Stimulated activated memory B cell treated with anti-CD40 and anti-IgM and Interleukin-4, amounts not matched to agents 10 μg/mL and 1 μg/mL and 100 μg/mL, for 72 hours (primary cell): ENCODE data around the gene FNDC3B.

ENCODE experiments used
- ATAC-seq: fragments of 150-1000 bp; cut with Tn5 transposase; 2 replicates; pipeline ENCODE4 v1.10.0; 2021
- H3K27ac Mint-ChIP-seq: one replicate; pipeline ENCODE4 v1.8.0; 2022; ENCODE audit warnings: mild to moderate bottlenecking, mixed read lengths
- H3K27me3 Mint-ChIP-seq: one replicate; pipeline ENCODE4 v1.8.0; 2022; ENCODE audit warnings: mixed read lengths
- H3K36me3 Mint-ChIP-seq: one replicate; pipeline ENCODE4 v1.8.0; 2022; ENCODE audit warnings: mixed read lengths
- H3K4me1 Mint-ChIP-seq: one replicate; pipeline ENCODE4 v1.8.0; 2022; ENCODE audit warnings: mixed read lengths
- H3K4me3 Mint-ChIP-seq: one replicate; pipeline ENCODE4 v1.8.0; 2022; ENCODE audit warnings: mild to moderate bottlenecking, moderate library complexity, mixed read lengths
- H3K9me3 Mint-ChIP-seq: one replicate; pipeline ENCODE4 v1.8.0; 2022; ENCODE audit warnings: mixed read lengths

Gene FNDC3B

GRCh38 chr3:172317984-172318383 lies 278.6 kb downstream of the FNDC3B start:
- H3K9me3 Mint-ChIP-seq, result no peaks in the 10 kb centered on the region
- no peaks in the 10 kb centered on the region for H3K27me3 Mint-ChIP-seq
- H3K36me3 Mint-ChIP-seq, result peaks cover 9% of the 10 kb centered on the region
- H3K4me1 Mint-ChIP-seq, result peaks cover 8% of the 10 kb centered on the region
- ATAC-seq, result no peak
- no peak overlapping the region for H3K27ac Mint-ChIP-seq
- H3K4me3 Mint-ChIP-seq, result no peak overlapping the region

GRCh38 chr3:172319595-172319994 lies 280.2 kb downstream of the FNDC3B start:
- Mint-ChIP-seq H3K4me3 (no peak overlapping the region), H3K9me3 (no peaks in the 10 kb centered on the region), H3K27me3 (no peaks in the 10 kb centered on the region), H3K27ac (no peak overlapping the region), H3K4me1 (peaks cover 8% of the 10 kb centered on the region), H3K36me3 (peaks cover 9% of the 10 kb centered on the region)
- ATAC-seq, result no peak

- H3K4me3 Mint-ChIP-seq, result no peak overlapping the region
- ATAC-seq, result no peak
- peaks cover 11% of the 10 kb centered on the region for H3K36me3 Mint-ChIP-seq
Measured at GRCh38 chr3:172320468-172320867, 281.1 kb downstream of the FNDC3B start.

GRCh38 chr3:172321035-172321434 lies 281.7 kb downstream of the FNDC3B start:
- no peak for ATAC-seq
- Mint-ChIP-seq H3K27ac (no peak overlapping the region), H3K4me3 (no peak overlapping the region), H3K9me3 (no peaks in the 10 kb centered on the region), H3K27me3 (no peaks in the 10 kb centered on the region), H3K4me1 (peaks cover 8% of the 10 kb centered on the region), H3K36me3 (peaks cover 17% of the 10 kb centered on the region)

More at GRCh38 chr3:172320468-172320867, 281.1 kb downstream of the FNDC3B start:
- no peak overlapping the region for H3K27ac Mint-ChIP-seq
- H3K27me3 Mint-ChIP-seq, result no peaks in the 10 kb centered on the region
- peaks cover 8% of the 10 kb centered on the region for H3K4me1 Mint-ChIP-seq
- no peaks in the 10 kb centered on the region for H3K9me3 Mint-ChIP-seq

- no peaks in the 10 kb centered on the region for H3K9me3 Mint-ChIP-seq
- no peaks in the 10 kb centered on the region for H3K27me3 Mint-ChIP-seq
- peaks cover 20% of the 10 kb centered on the region for H3K36me3 Mint-ChIP-seq
- no peak overlapping the region for H3K4me3 Mint-ChIP-seq
- ATAC-seq, result no peak
- peaks cover 8% of the 10 kb centered on the region for H3K4me1 Mint-ChIP-seq
- no peak overlapping the region for H3K27ac Mint-ChIP-seq
Measured at GRCh38 chr3:172323894-172324610, 284.7 kb downstream of the FNDC3B start.

GRCh38 chr3:172324611-172325203 lies 285.3 kb downstream of the FNDC3B start:
- H3K4me1 Mint-ChIP-seq, result peaks cover 8% of the 10 kb centered on the region
- H3K4me3 Mint-ChIP-seq, result no peak overlapping the region
- ATAC-seq, result no peak
- H3K27me3 Mint-ChIP-seq, result no peaks in the 10 kb centered on the region
- peaks cover 19% of the 10 kb centered on the region for H3K36me3 Mint-ChIP-seq
- H3K9me3 Mint-ChIP-seq, result no peaks in the 10 kb centered on the region
- H3K27ac Mint-ChIP-seq, result no peak overlapping the region

GRCh38 chr3:172325461-172325860 lies 286.1 kb downstream of the FNDC3B start:
- Mint-ChIP-seq H3K27me3 (no peaks in the 10 kb centered on the region), H3K36me3 (peaks cover 12% of the 10 kb centered on the region), H3K9me3 (no peaks in the 10 kb centered on the region), H3K4me1 (peaks cover 2% of the 10 kb centered on the region), H3K27ac (no peak overlapping the region), H3K4me3 (no peak overlapping the region)
- ATAC-seq, result no peak

GRCh38 chr3:172326993-172327392 lies 287.6 kb downstream of the FNDC3B start:
- Mint-ChIP-seq H3K36me3 (peaks cover 26% of the 10 kb centered on the region), H3K9me3 (no peaks in the 10 kb centered on the region), H3K27ac (no peak overlapping the region), H3K27me3 (no peaks in the 10 kb centered on the region), H3K4me1 (no peaks in the 10 kb centered on the region), H3K4me3 (no peak overlapping the region)
- no peak for ATAC-seq

GRCh38 chr3:172328282-172328681 lies 288.9 kb downstream of the FNDC3B start:
- no peaks in the 10 kb centered on the region for H3K27me3 Mint-ChIP-seq
- no peaks in the 10 kb centered on the region for H3K9me3 Mint-ChIP-seq
- no peak overlapping the region for H3K4me3 Mint-ChIP-seq
- H3K27ac Mint-ChIP-seq, result no peak overlapping the region
- H3K36me3 Mint-ChIP-seq, result peaks cover 26% of the 10 kb centered on the region
- H3K4me1 Mint-ChIP-seq, result no peaks in the 10 kb centered on the region
- no peak for ATAC-seq

- Mint-ChIP-seq H3K36me3 (peaks cover 26% of the 10 kb centered on the region), H3K27ac (no peak overlapping the region), H3K4me1 (no peaks in the 10 kb centered on the region), H3K27me3 (no peaks in the 10 kb centered on the region), H3K9me3 (no peaks in the 10 kb centered on the region), H3K4me3 (no peak overlapping the region)
- no peak for ATAC-seq
Measured at GRCh38 chr3:172329070-172329469, 289.7 kb downstream of the FNDC3B start.

GRCh38 chr3:172330413-172330812 lies 291.0 kb downstream of the FNDC3B start:
- Mint-ChIP-seq H3K36me3 (peaks cover 25% of the 10 kb centered on the region), H3K9me3 (no peaks in the 10 kb centered on the region), H3K27me3 (no peaks in the 10 kb centered on the region), H3K4me1 (no peaks in the 10 kb centered on the region), H3K4me3 (no peak overlapping the region), H3K27ac (no peak overlapping the region)
- ATAC-seq, result no peak

- ATAC-seq, result peak; percentile 57
- no peaks in the 10 kb centered on the region for H3K27me3 Mint-ChIP-seq
- peaks cover 15% of the 10 kb centered on the region for H3K36me3 Mint-ChIP-seq
- H3K4me3 Mint-ChIP-seq, result no peak overlapping the region
- H3K27ac Mint-ChIP-seq, result no peak overlapping the region
- H3K9me3 Mint-ChIP-seq, result no peaks in the 10 kb centered on the region
- H3K4me1 Mint-ChIP-seq, result no peaks in the 10 kb centered on the region
Measured at GRCh38 chr3:172332256-172333041, 293.1 kb downstream of the FNDC3B start.

- Mint-ChIP-seq H3K4me1 (no peaks in the 10 kb centered on the region), H3K27ac (no peak overlapping the region), H3K4me3 (no peak overlapping the region), H3K9me3 (no peaks in the 10 kb centered on the region), H3K36me3 (peaks cover 15% of the 10 kb centered on the region), H3K27me3 (no peaks in the 10 kb centered on the region)
- ATAC-seq, result no peak
Measured at GRCh38 chr3:172333042-172333377, 293.6 kb downstream of the FNDC3B start.

GRCh38 chr3:172333692-172334457 lies 294.5 kb downstream of the FNDC3B start:
- H3K27ac Mint-ChIP-seq, result no peak overlapping the region
- H3K4me3 Mint-ChIP-seq, result no peak overlapping the region
- no peaks in the 10 kb centered on the region for H3K9me3 Mint-ChIP-seq
- no peaks in the 10 kb centered on the region for H3K4me1 Mint-ChIP-seq
- no peak for ATAC-seq
- no peaks in the 10 kb centered on the region for H3K27me3 Mint-ChIP-seq
- H3K36me3 Mint-ChIP-seq, result peaks cover 15% of the 10 kb centered on the region

GRCh38 chr3:172334671-172335207 lies 295.4 kb downstream of the FNDC3B start:
- no peak overlapping the region for H3K4me3 Mint-ChIP-seq
- no peaks in the 10 kb centered on the region for H3K27me3 Mint-ChIP-seq
- no peak for ATAC-seq
- peaks cover 15% of the 10 kb centered on the region for H3K36me3 Mint-ChIP-seq
- no peaks in the 10 kb centered on the region for H3K4me1 Mint-ChIP-seq
- no peak overlapping the region for H3K27ac Mint-ChIP-seq
- H3K9me3 Mint-ChIP-seq, result no peaks in the 10 kb centered on the region
